HG03064 (cell line): ENCODE measurements around the gene TPPP3.

Source experiments
- ATAC-seq: cut with Tn5 transposase; IDR thresholded peaks from one replicate; pipeline ENCODE4 v1.9.1; 2021; ENCODE audit warnings: low read depth; ENCODE audit not compliant: unreplicated experiment

Gene TPPP3

GRCh38 chr16:67350324-67350723 lies 43.0 kb downstream of the TPPP3 start:
- no peak for ATAC-seq

GRCh38 chr16:67349172-67349571 lies 44.1 kb downstream of the TPPP3 start:
- no peak for ATAC-seq

- no peak for ATAC-seq
These were observed 47.0 kb downstream of the TPPP3 start for GRCh38 chr16:67346341-67346740.

GRCh38 chr16:67345401-67345800 lies 47.9 kb downstream of the TPPP3 start:
- ATAC-seq = no peak

- ATAC-seq = no peak
These were observed 50.7 kb downstream of the TPPP3 start for GRCh38 chr16:67342616-67343015.

- no peak for ATAC-seq
These were observed 52.0 kb downstream of the TPPP3 start for GRCh38 chr16:67341250-67341649.
